Muscle layer of duodenum (tissue), 2 donors: ENCODE data around the gene MFGE8.
"Not testable (repeated sequence)": the region's sequence is repeated elsewhere in the genome, so short reads cannot be mapped to it uniquely, and the experiment has no call there.

Experiments
- H3K27ac ChIP-seq: one replicate; pipeline ENCODE4 v1.7.0; 2013; ENCODE audit warnings: mild to moderate bottlenecking, low read length
- H3K27me3 ChIP-seq: one replicate; pipeline ENCODE4 v1.7.0; 2013; ENCODE audit warnings: low read depth, mild to moderate bottlenecking, control low read depth, low read length
- H3K36me3 ChIP-seq, 2 donors: one replicate each; pipeline ENCODE4 v1.7.0; 2013; ENCODE audit warnings: low read length in 2 of 2, control low read depth in 1 of 2, mild to moderate bottlenecking in 1 of 2; ENCODE audit not compliant: insufficient read depth in 2 of 2, control insufficient read depth in 1 of 2
- H3K4me1 ChIP-seq, 2 donors: one replicate each; pipeline ENCODE4 v1.7.0; 2013; ENCODE audit warnings: low read length in 2 of 2, mild to moderate bottlenecking in 2 of 2, control low read depth in 1 of 2, moderate library complexity in 1 of 2; ENCODE audit not compliant: insufficient read depth in 2 of 2, control insufficient read depth in 1 of 2
- H3K4me3 ChIP-seq, 2 donors: one replicate each; pipeline ENCODE4 v1.7.0; 2013; ENCODE audit warnings: low read length in 2 of 2, low read depth in 1 of 2, mild to moderate bottlenecking in 1 of 2
- H3K9me3 ChIP-seq, 2 donors: one replicate each; pipeline ENCODE4 v1.7.0; 2013; ENCODE audit warnings: low read length in 2 of 2, control low read depth in 1 of 2, mild to moderate bottlenecking in 1 of 2; ENCODE audit not compliant: control insufficient read depth in 1 of 2
- donor health status: healthy.

Gene MFGE8

GRCh38 chr15:88934449-88934848, 21.3 kb upstream of the MFGE8 start:
- H3K4me3 ChIP-seq, H3K36me3 ChIP-seq, H3K4me1 ChIP-seq, H3K27ac ChIP-seq, H3K9me3 ChIP-seq, H3K27me3 ChIP-seq: not testable (repeated sequence)

- Histone ChIP-seq H3K27me3 (no peaks in the 10 kb centered on the region), H3K36me3 (no peaks in the 10 kb centered on the region), H3K4me3 (no peak overlapping the region), H3K27ac (no peak overlapping the region), H3K9me3 (peaks cover 0 to 3% of the 10 kb centered on the region in 2 donors), H3K4me1 (peaks cover 0 to 6% of the 10 kb centered on the region in 2 donors)
These were observed 19.7 kb upstream of the MFGE8 start for GRCh38 chr15:88932875-88933330.

- Histone ChIP-seq H3K4me1 (peaks cover 0 to 6% of the 10 kb centered on the region in 2 donors), H3K27ac (no peak overlapping the region), H3K9me3 (peaks cover 0 to 3% of the 10 kb centered on the region in 2 donors), H3K27me3 (no peaks in the 10 kb centered on the region), H3K36me3 (no peaks in the 10 kb centered on the region), H3K4me3 (no peak overlapping the region)
These were observed 19.2 kb upstream of the MFGE8 start for GRCh38 chr15:88932271-88932874.

DNA sequence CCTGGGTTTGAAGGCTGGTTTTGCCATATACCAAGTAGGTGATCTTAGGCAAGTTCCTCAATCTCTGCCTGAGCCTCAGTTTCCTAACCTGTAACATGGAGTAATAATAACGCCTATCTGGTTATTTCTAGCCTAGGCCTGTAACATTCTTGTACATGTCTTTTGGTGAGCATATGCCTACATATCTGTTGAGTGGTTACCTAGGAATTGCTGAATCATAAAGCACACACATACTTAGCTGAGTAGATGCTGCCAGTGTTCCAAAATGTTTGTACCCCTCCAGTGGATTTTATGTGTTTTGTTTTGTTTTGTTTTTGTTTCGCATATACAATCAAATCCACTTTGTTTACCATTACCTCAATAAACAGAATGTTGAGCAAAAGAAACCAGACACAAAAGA, 17.4 kb upstream of the MFGE8 start:
- Histone ChIP-seq H3K27me3 (no peaks in the 10 kb centered on the region), H3K4me1 (peaks cover 0 to 6% of the 10 kb centered on the region in 2 donors), H3K4me3 (no peak overlapping the region), H3K9me3 (peaks cover 0 to 3% of the 10 kb centered on the region in 2 donors), H3K36me3 (no peaks in the 10 kb centered on the region), H3K27ac (no peak overlapping the region)

DNA sequence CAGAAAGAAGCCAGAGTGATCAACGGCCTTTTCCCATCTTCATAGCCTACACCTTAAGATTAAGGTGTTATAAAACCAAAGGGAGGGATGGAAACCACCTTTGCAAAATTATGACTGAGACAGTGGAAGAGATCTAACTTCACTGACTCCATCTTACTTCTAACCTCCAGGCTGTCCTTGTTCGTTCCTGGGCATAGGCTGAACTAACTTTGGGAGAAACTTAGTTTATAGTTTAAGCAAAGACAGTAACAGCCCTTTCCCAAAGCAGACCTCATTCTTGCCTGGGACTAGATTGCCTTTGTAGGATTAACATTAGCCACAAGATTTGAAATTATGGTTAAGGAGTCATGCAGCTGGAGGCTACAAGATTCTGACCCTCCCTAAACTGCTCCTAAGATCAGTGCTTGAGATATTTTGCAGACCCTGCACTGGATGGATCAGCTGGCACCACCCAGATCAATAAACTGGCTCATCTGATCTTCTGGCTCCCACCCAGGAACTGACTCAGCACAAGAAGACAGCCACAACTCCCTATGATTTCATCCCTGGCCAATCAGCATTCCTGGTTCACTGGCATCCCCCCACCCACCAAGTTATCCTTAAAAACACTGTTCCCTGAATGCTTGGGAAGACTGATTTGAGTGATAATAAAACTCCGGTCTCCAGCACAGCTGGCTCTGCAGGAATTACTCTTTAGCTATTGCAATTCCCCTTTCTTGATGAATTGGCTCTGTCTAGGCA, 16.3 kb upstream of the MFGE8 start:
- H3K4me1 ChIP-seq, H3K4me3 ChIP-seq, H3K9me3 ChIP-seq, H3K36me3 ChIP-seq, H3K27me3 ChIP-seq, H3K27ac ChIP-seq: not testable (repeated sequence)

DNA sequence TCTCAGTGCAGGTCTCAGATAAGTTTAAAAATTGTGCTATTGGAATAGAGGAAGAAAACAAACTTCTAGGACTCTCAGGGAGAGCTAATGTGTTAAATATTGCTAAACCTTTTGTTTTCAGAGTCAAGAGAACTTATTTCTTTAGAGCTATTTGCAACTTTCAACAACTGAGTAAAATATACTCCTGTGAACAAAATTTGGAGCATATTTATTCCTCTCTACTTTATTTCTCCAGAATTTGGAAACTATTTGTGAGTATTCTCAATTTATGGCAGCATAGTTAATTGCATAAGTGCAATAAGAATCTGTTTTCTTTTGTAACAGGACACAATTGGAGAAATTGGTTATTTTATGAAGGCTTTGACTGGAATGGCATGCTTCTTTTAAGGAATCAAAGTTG, 15.0 kb upstream of the MFGE8 start:
- not testable (repeated sequence) for H3K9me3 ChIP-seq, H3K27me3 ChIP-seq, H3K4me1 ChIP-seq, H3K27ac ChIP-seq, H3K4me3 ChIP-seq, H3K36me3 ChIP-seq

GRCh38 chr15:88925648-88926047, 12.5 kb upstream of the MFGE8 start:
- H3K27me3 ChIP-seq, H3K9me3 ChIP-seq, H3K36me3 ChIP-seq, H3K4me3 ChIP-seq, H3K27ac ChIP-seq, H3K4me1 ChIP-seq: not testable (repeated sequence)

DNA sequence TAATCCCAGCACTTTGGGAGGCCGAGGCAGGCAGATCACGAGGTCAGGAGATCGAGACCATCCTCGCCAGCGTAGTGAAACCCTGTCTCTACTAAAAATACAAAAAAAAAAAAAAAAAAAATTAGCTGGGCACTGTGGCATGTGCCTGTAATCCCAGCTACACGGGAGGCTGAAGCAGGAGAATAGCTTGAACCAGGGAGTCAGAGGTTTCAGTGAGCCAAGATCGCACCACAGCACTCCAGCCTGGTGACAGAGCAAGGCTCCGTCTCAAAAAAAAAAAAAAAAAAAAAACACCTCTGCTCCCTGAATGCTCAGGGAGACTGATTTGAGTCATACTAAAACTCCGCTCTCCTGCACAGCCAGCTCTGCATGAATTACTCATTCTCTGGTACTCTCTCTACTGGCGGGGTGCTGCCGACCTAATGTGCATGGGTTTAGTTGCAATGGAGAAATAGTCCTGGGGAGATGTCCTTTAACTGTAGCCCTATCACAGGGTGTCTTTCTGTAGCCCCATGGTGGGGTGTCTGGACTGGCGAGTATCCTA, 7.8 kb upstream of the MFGE8 start:
- H3K4me1 ChIP-seq, H3K9me3 ChIP-seq, H3K4me3 ChIP-seq, H3K36me3 ChIP-seq, H3K27me3 ChIP-seq, H3K27ac ChIP-seq: not testable (repeated sequence)

DNA sequence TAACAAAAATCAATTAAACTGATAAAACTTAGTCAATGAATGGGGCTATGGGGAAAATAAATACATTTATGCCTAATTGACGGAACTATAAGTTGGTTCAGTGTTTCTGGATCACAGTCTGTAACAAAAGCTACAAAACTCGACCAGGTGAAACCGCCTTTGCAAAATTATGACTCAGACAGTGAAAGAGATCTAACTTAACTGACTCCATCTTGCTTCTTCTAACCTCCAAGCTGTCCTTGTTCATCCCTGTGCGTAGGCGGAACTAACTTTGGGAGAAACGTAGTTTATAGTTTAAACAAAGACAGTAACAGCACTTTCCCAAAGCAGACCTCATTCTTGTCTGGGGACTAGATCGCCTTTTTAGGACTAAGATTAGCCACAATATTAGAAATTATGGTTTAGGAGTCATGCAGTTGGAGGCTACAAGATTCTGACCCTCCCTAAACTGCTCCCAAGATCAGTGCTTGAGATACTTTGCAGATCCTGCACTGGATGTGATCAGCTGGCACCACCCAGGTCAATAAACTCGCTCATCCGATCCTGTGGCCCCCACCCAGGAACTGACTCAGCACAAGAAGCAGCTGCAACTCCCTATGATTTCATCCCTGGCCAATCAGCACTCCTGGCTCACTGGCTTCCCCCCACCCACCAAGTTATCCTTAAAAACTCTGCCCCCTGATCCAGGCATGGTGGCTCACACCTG, 7.2 kb upstream of the MFGE8 start:
- H3K4me1 ChIP-seq = no peaks in the 10 kb centered on the region
- H3K36me3 ChIP-seq = no peaks in the 10 kb centered on the region
- H3K9me3 ChIP-seq = no peaks in the 10 kb centered on the region
- H3K4me3 ChIP-seq = no peak overlapping the region
- no peak overlapping the region for H3K27ac ChIP-seq
- H3K27me3 ChIP-seq = no peaks in the 10 kb centered on the region

GRCh38 chr15:88918738-88919137, 5.6 kb upstream of the MFGE8 start:
- H3K27me3 ChIP-seq = no peaks in the 10 kb centered on the region
- no peak overlapping the region for H3K27ac ChIP-seq
- H3K4me1 ChIP-seq = no peaks in the 10 kb centered on the region
- no peaks in the 10 kb centered on the region for H3K9me3 ChIP-seq
- H3K36me3 ChIP-seq = no peaks in the 10 kb centered on the region
- H3K4me3 ChIP-seq = no peak overlapping the region

GRCh38 chr15:88917760-88918159, 4.6 kb upstream of the MFGE8 start:
- Histone ChIP-seq H3K4me3 (no peak overlapping the region), H3K27me3 (no peaks in the 10 kb centered on the region), H3K27ac (no peak overlapping the region), H3K36me3 (no peaks in the 10 kb centered on the region), H3K9me3 (no peaks in the 10 kb centered on the region), H3K4me1 (no peaks in the 10 kb centered on the region)
